ENCODE results near the gene CIC.

Gene CIC

GRCh38 chr19:42306646-42307045, 37.6 kb downstream of the CIC start:
- no peak for DNase-seq (ENCODE audit: low read depth in 1 of 2, low spot score in 1 of 2)

- DNase-seq (ENCODE audit: low read depth in 1 of 2, low spot score in 1 of 2), result no peak
Measured at GRCh38 chr19:42309686-42310085, 40.6 kb downstream of the CIC start.

GRCh38 chr19:42311657-42312056, 42.6 kb downstream of the CIC start:
- no peak for DNase-seq (ENCODE audit: low read depth in 1 of 2, low spot score in 1 of 2)

GRCh38 chr19:42312370-42312769, 43.3 kb downstream of the CIC start:
- DNase-seq (ENCODE audit: low read depth in 1 of 2, low spot score in 1 of 2), result no peak

- DNase-seq (ENCODE audit: low read depth in 1 of 2, low spot score in 1 of 2), result no peak
Measured at GRCh38 chr19:42313096-42313839, 44.2 kb downstream of the CIC start, which contains the start of gene TMEM145. Gene TMEM145, plus strand, starts transcription at chr19:42313309. Its CDS starts 68 bp downstream, at chr19:42313377.

- no peak for DNase-seq (ENCODE audit: low read depth in 1 of 2, low spot score in 1 of 2)
Measured at GRCh38 chr19:42313840-42314755, 45.0 kb downstream of the CIC start.

GRCh38 chr19:42315024-42315423, 46.0 kb downstream of the CIC start:
- no peak for DNase-seq (ENCODE audit: low read depth in 1 of 2, low spot score in 1 of 2)

GRCh38 chr19:42316223-42317211, 47.5 kb downstream of the CIC start:
- no peak for DNase-seq (ENCODE audit: low read depth in 1 of 2, low spot score in 1 of 2)

GRCh38 chr19:42317535-42317934, 48.5 kb downstream of the CIC start:
- DNase-seq (ENCODE audit: low read depth in 1 of 2, low spot score in 1 of 2), result no peak

GRCh38 chr19:42322305-42322704, 53.3 kb downstream of the CIC start:
- no peak for DNase-seq (ENCODE audit: low read depth in 1 of 2, low spot score in 1 of 2)

GRCh38 chr19:42323473-42323851, 54.4 kb downstream of the CIC start:
- no peak for DNase-seq (ENCODE audit: low read depth in 1 of 2, low spot score in 1 of 2)

GRCh38 chr19:42323852-42324654, 55.0 kb downstream of the CIC start:
- DNase-seq (ENCODE audit: low read depth in 1 of 2, low spot score in 1 of 2), result no peak

- no peak for DNase-seq (ENCODE audit: low read depth in 1 of 2, low spot score in 1 of 2)
Measured at GRCh38 chr19:42324655-42325307, 55.7 kb downstream of the CIC start.

GRCh38 chr19:42325308-42325895, 56.4 kb downstream of the CIC start, which contains the start of gene MEGF8:
Gene MEGF8, plus strand, starts transcription at chr19:42325635. Its CDS starts 609 bp downstream, at chr19:42326244.
- peak; percentile 91 to 97 for DNase-seq (ENCODE audit: low read depth in 1 of 2, low spot score in 1 of 2)

- DNase-seq (ENCODE audit: low read depth in 1 of 2, low spot score in 1 of 2), result no peak
Measured at GRCh38 chr19:42325896-42326771, 57.1 kb downstream of the CIC start.

- no peak for DNase-seq (ENCODE audit: low read depth in 1 of 2, low spot score in 1 of 2)
Measured at GRCh38 chr19:42326969-42327368, 57.9 kb downstream of the CIC start.

- no peak for DNase-seq (ENCODE audit: low read depth in 1 of 2, low spot score in 1 of 2)
Measured at GRCh38 chr19:42327381-42327780, 58.3 kb downstream of the CIC start.

GRCh38 chr19:42328106-42328505, 59.1 kb downstream of the CIC start:
- no peak for DNase-seq (ENCODE audit: low read depth in 1 of 2, low spot score in 1 of 2)

Data from activated CD4-positive, alpha-beta T cell treated with anti-CD3 and anti-CD28 coated beads, Interleukin-2, amount 50 U/mL, for 24 hours (primary cell).